ENCODE data around the gene LPAR2. TPM values are rescaled to one million over a fixed set of nuclear protein-coding genes. Genes with fewer than 3 reads are reported as not detected.
A peak's percentile ranks its signal among the peaks of the same experiment; 100 is the strongest.

LPAR2 gene
- 10 to 100 TPM; 60.4 to 81.7 TPM for total RNA-seq
- 111 TPM for polyA plus RNA-seq (2013, experiment 1 of 2)
- 102 TPM for polyA plus RNA-seq (2013, experiment 2 of 2)
- long read RNA-seq, experiment 1, partial matches to known transcripts, result 6 of 17 reads
- long read RNA-seq, experiment 1, other reads (novel, unspliced or antisense), result 7 of 17 reads
- long read RNA-seq, experiment 2, transcript LPAR2-202 (6 exons, 2,546 nt), result minor isoform, 6 of 62 reads
- long read RNA-seq, experiment 2, transcript LPAR2-201 (3 exons, 1,791 nt), result major isoform, 14 of 62 reads
- long read RNA-seq, experiment 2, partial matches to known transcripts, result 14 of 62 reads
- long read RNA-seq, experiment 2, other reads (novel, unspliced or antisense), result 28 of 62 reads
- long read RNA-seq, experiment 3, transcript LPAR2-202 (6 exons, 2,546 nt), result minor isoform, 16 of 279 reads
- long read RNA-seq, experiment 3, transcript LPAR2-201 (3 exons, 1,791 nt), result major isoform, 128 of 279 reads
- long read RNA-seq, experiment 3, partial matches to known transcripts, result 34 of 279 reads
- long read RNA-seq, experiment 3, other reads (novel, unspliced or antisense), result 101 of 279 reads
- long read RNA-seq, experiment 4, transcript LPAR2-201 (3 exons, 1,791 nt), result major isoform, 22 of 28 reads
- long read RNA-seq, experiment 4, partial matches to known transcripts, result 1 of 28 reads
- long read RNA-seq, experiment 4, other reads (novel, unspliced or antisense), result 5 of 28 reads

DNA sequence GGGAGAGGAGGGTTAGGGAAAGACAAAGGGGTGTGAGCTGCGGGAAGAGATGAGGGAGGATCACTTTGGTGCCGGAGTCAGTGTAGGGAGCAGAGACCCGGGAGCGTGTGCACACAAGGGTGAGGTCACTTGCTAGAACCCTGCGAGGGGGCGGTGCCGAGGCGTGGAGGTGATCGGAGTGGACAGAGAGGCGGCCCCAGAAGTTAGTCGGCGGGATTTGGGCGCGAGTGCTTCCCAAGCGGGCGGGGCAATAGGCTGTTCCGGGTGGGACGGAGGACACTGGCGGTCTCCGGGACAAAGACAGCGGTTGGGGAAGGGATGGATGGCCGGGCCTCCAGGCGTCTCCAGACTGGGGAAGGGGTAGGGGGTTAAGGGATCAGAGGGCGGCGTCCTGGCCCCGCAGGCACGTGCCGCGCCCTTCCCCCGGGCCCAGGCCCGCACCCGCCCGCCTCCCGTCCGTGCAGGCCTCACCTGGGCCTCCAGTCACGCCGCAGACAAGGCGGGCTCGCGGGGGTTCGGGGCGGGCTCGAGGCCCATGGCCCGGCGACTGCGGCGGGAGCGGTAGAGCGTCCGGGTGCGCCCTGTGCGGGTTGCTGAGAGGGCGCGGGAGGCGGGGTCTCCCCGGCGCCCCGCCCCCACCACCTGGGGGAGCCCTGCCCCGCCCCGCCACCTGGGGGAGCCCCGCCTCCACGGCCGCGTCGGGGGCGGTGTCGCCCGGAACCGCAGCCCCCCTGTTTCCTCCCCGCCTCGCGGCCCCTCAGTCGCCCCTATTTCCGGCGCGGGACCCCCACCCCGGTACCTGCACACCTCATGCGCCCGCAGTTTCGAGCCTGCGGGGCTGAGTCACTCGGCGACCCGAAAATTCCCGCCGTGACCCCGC, at the start of gene LPAR2:
Gene LPAR2, minus strand, starts transcription at position 600 of the 880 bp plus-strand sequence. CDS start 945 bp downstream, outside the sequence.
- H3K27me3 Mint-ChIP-seq (ENCODE audit: insufficient read depth), result no peaks in the 10 kb centered on the region
- peak; percentile 89 for DNase-seq
- H3K9me3 Mint-ChIP-seq, result no peaks in the 10 kb centered on the region
- WGBS, 2 experiments (ENCODE audit: insufficient coverage in 1 of 2, insufficient read length in 1 of 2), result 1 to 4% methylated on average over 19 to 87 of the region's 87 CpGs
- H3K4me3 Mint-ChIP-seq, result peak within 1 kb of the TSS; percentile 81
- peak within 1 kb of the TSS; percentile 90 for H3K4me3 ChIP-seq (ENCODE audit: low read length)
- H3K27me3 ChIP-seq (ENCODE audit: control insufficient read depth, insufficient read depth, low read length, poor library complexity, severe bottlenecking), result no peaks in the 10 kb centered on the region
- H3K27ac Mint-ChIP-seq, result peak within 1 kb of the TSS; percentile 96
- H3K4me1 ChIP-seq (ENCODE audit: control insufficient read depth, insufficient read depth, low read length), result peaks cover 10% of the 10 kb centered on the region
- TF ChIP-seq, protein P1, sequence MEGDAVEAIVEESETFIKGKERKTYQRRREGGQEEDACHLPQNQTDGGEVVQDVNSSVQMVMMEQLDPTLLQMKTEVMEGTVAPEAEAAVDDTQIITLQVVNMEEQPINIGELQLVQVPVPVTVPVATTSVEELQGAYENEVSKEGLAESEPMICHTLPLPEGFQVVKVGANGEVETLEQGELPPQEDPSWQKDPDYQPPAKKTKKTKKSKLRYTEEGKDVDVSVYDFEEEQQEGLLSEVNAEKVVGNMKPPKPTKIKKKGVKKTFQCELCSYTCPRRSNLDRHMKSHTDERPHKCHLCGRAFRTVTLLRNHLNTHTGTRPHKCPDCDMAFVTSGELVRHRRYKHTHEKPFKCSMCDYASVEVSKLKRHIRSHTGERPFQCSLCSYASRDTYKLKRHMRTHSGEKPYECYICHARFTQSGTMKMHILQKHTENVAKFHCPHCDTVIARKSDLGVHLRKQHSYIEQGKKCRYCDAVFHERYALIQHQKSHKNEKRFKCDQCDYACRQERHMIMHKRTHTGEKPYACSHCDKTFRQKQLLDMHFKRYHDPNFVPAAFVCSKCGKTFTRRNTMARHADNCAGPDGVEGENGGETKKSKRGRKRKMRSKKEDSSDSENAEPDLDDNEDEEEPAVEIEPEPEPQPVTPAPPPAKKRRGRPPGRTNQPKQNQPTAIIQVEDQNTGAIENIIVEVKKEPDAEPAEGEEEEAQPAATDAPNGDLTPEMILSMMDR (conservative IDR thresholded peaks at IDR 0.05), result peak; percentile 35
- peaks cover 16% of the 10 kb centered on the region for H3K4me1 Mint-ChIP-seq
- peak within 1 kb of the TSS; percentile 87 for H3K27ac ChIP-seq (ENCODE audit: low read depth, low read length)
- no peaks in the 10 kb centered on the region for H3K9me3 ChIP-seq (ENCODE audit: control insufficient read depth, low read length)
- peak within 1 kb of the TSS; percentile 72 for H3K9ac ChIP-seq (ENCODE audit: extremely low read depth, low read length, poor library complexity, severe bottlenecking)
- peaks cover 38% of the 10 kb centered on the region for H3K36me3 ChIP-seq (ENCODE audit: control insufficient read depth, insufficient read depth, low read length)
- peaks cover 31% of the 10 kb centered on the region for H3K36me3 Mint-ChIP-seq (ENCODE audit: low read depth)

DNA sequence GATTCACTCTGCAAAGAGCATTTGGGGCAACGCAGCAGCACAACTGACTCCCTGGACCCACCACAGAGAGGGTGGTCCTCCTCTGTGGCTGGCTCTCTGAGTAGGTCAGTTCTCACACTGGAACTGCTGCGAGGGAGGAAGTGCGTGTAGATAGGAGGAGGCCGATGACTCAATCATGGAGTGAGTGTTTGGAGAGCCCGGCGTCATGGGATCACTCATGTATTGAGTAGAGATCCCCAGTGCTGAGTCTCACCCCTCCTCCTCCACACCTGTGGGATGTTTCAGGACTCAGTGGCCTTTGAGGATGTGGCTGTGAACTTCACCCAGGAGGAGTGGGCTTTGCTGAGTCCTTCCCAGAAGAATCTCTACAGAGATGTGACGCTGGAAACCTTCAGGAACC, 49.6 kb upstream of the LPAR2 start:
- no peaks in the 10 kb centered on the region for H3K4me1 ChIP-seq (ENCODE audit: control insufficient read depth, insufficient read depth, low read length)
- H3K27me3 ChIP-seq (ENCODE audit: control insufficient read depth, insufficient read depth, low read length, poor library complexity, severe bottlenecking), result no peaks in the 10 kb centered on the region
- H3K27ac Mint-ChIP-seq, result no peak overlapping the region
- H3K9ac ChIP-seq (ENCODE audit: extremely low read depth, low read length, poor library complexity, severe bottlenecking), result no peak overlapping the region
- peak overlapping the region; percentile 65 for H3K4me3 ChIP-seq (ENCODE audit: low read length)
- H3K9me3 Mint-ChIP-seq, result peaks cover 76% of the 10 kb centered on the region
- H3K9me3 ChIP-seq (ENCODE audit: control insufficient read depth, low read length), result peaks cover 92% of the 10 kb centered on the region
- no peak overlapping the region for H3K27ac ChIP-seq (ENCODE audit: low read depth, low read length)
- TF ChIP-seq, protein P1 (conservative IDR thresholded peaks at IDR 0.05), result no peak
- no peak overlapping the region for H3K4me3 Mint-ChIP-seq
- WGBS, 2 experiments (ENCODE audit: insufficient coverage in 1 of 2, insufficient read length in 1 of 2), result 100% methylated on average over 1 to 7 of the region's 7 CpGs
- peaks cover 95% of the 10 kb centered on the region for H3K36me3 ChIP-seq (ENCODE audit: control insufficient read depth, insufficient read depth, low read length)
- H3K27me3 Mint-ChIP-seq (ENCODE audit: insufficient read depth), result no peaks in the 10 kb centered on the region
- H3K36me3 Mint-ChIP-seq (ENCODE audit: low read depth), result peaks cover 96% of the 10 kb centered on the region
- H3K4me1 Mint-ChIP-seq, result no peaks in the 10 kb centered on the region
- DNase-seq, result no peak

DNA sequence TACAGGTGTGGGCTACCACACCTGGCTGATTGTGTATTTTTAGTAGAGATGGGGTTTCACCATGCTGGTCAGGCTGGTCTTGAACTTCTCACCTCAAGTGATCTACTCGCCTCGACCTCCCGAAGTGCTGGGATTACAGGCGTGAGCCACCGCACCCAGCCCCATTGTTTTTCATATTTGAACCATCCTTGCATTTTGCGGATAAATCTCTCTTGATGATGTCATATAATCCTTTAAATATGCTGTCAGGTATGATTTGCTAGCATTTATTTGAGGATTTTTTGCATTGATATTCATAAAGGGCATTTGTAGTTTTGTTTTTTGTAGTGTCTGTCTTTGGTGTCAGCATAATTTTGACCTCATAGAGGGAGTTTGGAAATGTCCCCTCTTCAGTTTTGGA, 46.3 kb upstream of the LPAR2 start:
- 95 to 100% methylated on average over 3 to 6 of the region's 6 CpGs for WGBS, 2 experiments (ENCODE audit: insufficient coverage in 1 of 2, insufficient read length in 1 of 2)
- H3K36me3 Mint-ChIP-seq (ENCODE audit: low read depth), result peaks cover 88% of the 10 kb centered on the region
- Histone ChIP-seq H3K4me1 (ENCODE audit: control insufficient read depth, insufficient read depth, low read length) (no peaks in the 10 kb centered on the region), H3K27ac (ENCODE audit: low read depth, low read length) (no peak overlapping the region), H3K9ac (ENCODE audit: extremely low read depth, low read length, poor library complexity, severe bottlenecking) (no peak overlapping the region), H3K4me3 (ENCODE audit: low read length) (peak overlapping the region; percentile 19), H3K9me3 (ENCODE audit: control insufficient read depth, low read length) (peaks cover 81% of the 10 kb centered on the region), H3K36me3 (ENCODE audit: control insufficient read depth, insufficient read depth, low read length) (peaks cover 73% of the 10 kb centered on the region), H3K27me3 (ENCODE audit: control insufficient read depth, insufficient read depth, low read length, poor library complexity, severe bottlenecking) (no peaks in the 10 kb centered on the region)
- peaks cover 10% of the 10 kb centered on the region for H3K4me1 Mint-ChIP-seq
- TF ChIP-seq, protein P1 (conservative IDR thresholded peaks at IDR 0.05), result no peak
- no peaks in the 10 kb centered on the region for H3K27me3 Mint-ChIP-seq (ENCODE audit: insufficient read depth)
- no peak for DNase-seq
- no peak overlapping the region for H3K27ac Mint-ChIP-seq
- H3K4me3 Mint-ChIP-seq, result no peak overlapping the region
- H3K9me3 Mint-ChIP-seq, result peaks cover 66% of the 10 kb centered on the region
